RWPE2 (cell line): Measurements from ENCODE around the gene LITAF.
A peak's percentile ranks its signal among the peaks of the same experiment; 100 is the strongest.

Source experiments
- ATAC-seq: fragments of 200-7000 bp; cut with Tn5 transposase; 3 replicates; pipeline ENCODE4 v1.9.1; 2021; ENCODE audit warnings: low read depth
- DNase-seq: peaks from one replicate; pipeline ENCODE4 v3.0.0-alpha.2; 2020; ENCODE audit warnings: low spot score
- H3K27ac ChIP-seq: fragments of 450-650 bp; 2 replicates; pipeline ENCODE4 v1.5.1; 2017; ENCODE audit warnings: mild to moderate bottlenecking; ENCODE audit not compliant: poor library complexity, severe bottlenecking
- H3K27me3 ChIP-seq: fragments of 250-450 bp; sonication (Bioruptor Pico); 2 replicates; pipeline ENCODE4 v1.5.1; 2021; ENCODE audit warnings: mild to moderate bottlenecking, moderate library complexity; ENCODE audit not compliant: insufficient read depth, poor library complexity, severe bottlenecking
- H3K36me3 ChIP-seq: fragments of 250-450 bp; sonication (Bioruptor Pico); 2 replicates; pipeline ENCODE4 v1.5.1; 2020; ENCODE audit warnings: low read depth, mild to moderate bottlenecking, moderate library complexity
- H3K4me1 ChIP-seq: fragments of 250-450 bp; sonication (Bioruptor Pico); 2 replicates; pipeline ENCODE4 v1.5.1; 2021; ENCODE audit warnings: mild to moderate bottlenecking, moderate library complexity; ENCODE audit not compliant: insufficient read depth, poor library complexity, severe bottlenecking
- H3K4me3 ChIP-seq: fragments of 250-450 bp; sonication (Bioruptor Pico); 2 replicates; pipeline ENCODE4 v1.5.1; 2021; ENCODE audit warnings: mild to moderate bottlenecking, moderate library complexity; ENCODE audit not compliant: severe bottlenecking
- H3K9me3 ChIP-seq: fragments of 250-450 bp; sonication (Bioruptor Pico); 2 replicates; pipeline ENCODE4 v1.5.1; 2021; ENCODE audit warnings: mild to moderate bottlenecking, moderate library complexity; ENCODE audit not compliant: severe bottlenecking
- CTCF ChIP-seq: fragments of 450-650 bp; IDR thresholded peaks from one replicate; pipeline ENCODE4 v1.5.1; 2017; ENCODE audit warnings: mild to moderate bottlenecking, moderate library complexity; ENCODE audit not compliant: poor library complexity, severe bottlenecking

Gene LITAF

GRCh38 chr16:11588321-11589197, 1.8 kb upstream of the LITAF start:
- Histone ChIP-seq H3K4me3 (no peak overlapping the region), H3K27ac (no peak overlapping the region), H3K9me3 (no peaks in the 10 kb centered on the region), H3K4me1 (peaks cover 19% of the 10 kb centered on the region), H3K36me3 (peaks cover 7% of the 10 kb centered on the region; the same call in 1 of the 2 replicates), H3K27me3 (no peaks in the 10 kb centered on the region)
- DNase-seq (no peak), ATAC-seq (no peak)
- no peak for TF ChIP-seq CTCF

GRCh38 chr16:11587643-11588247, 1.0 kb upstream of the LITAF start:
- DNase-seq (no peak), ATAC-seq (no peak)
- Histone ChIP-seq H3K27me3 (no peaks in the 10 kb centered on the region), H3K4me3 (peak overlapping the region; percentile 98), H3K9me3 (no peaks in the 10 kb centered on the region), H3K27ac (peak overlapping the region; percentile 76), H3K36me3 (peaks cover 15% of the 10 kb centered on the region; the same call in 1 of the 2 replicates), H3K4me1 (peaks cover 25% of the 10 kb centered on the region)
- no peak for TF ChIP-seq CTCF

GRCh38 chr16:11586378-11586855, 302 bp downstream of the LITAF start:
- ATAC-seq (peak; percentile 2; the same call in 1 of the 3 replicates), DNase-seq (no peak)
- no peaks in the 10 kb centered on the region for H3K9me3 ChIP-seq
- TF ChIP-seq CTCF = no peak
- H3K27me3 ChIP-seq = no peaks in the 10 kb centered on the region
- H3K4me1 ChIP-seq = peaks cover 25% of the 10 kb centered on the region
- peak overlapping the region; percentile 76 for H3K27ac ChIP-seq
- peak overlapping the region; percentile 98 for H3K4me3 ChIP-seq
- H3K36me3 ChIP-seq = peaks cover 25% of the 10 kb centered on the region

GRCh38 chr16:11585460-11586377, 1.0 kb downstream of the LITAF start:
- Histone ChIP-seq H3K4me1 (peaks cover 25% of the 10 kb centered on the region), H3K9me3 (no peaks in the 10 kb centered on the region), H3K27ac (peak overlapping the region; percentile 76), H3K4me3 (peak overlapping the region; percentile 98), H3K36me3 (peaks cover 25% of the 10 kb centered on the region), H3K27me3 (no peaks in the 10 kb centered on the region)
- ATAC-seq = peak; percentile 34; the same call in 2 of the 3 replicates
- no peak for TF ChIP-seq CTCF
- no peak for DNase-seq
